HG02642 (cell line): ENCODE data around the gene OSGEP.

Experiments
- ATAC-seq: cut with Tn5 transposase; IDR thresholded peaks from one replicate; pipeline ENCODE4 v1.9.1; 2021; ENCODE audit warnings: mild to moderate bottlenecking; ENCODE audit not compliant: unreplicated experiment, poor library complexity

The OSGEP gene

DNA sequence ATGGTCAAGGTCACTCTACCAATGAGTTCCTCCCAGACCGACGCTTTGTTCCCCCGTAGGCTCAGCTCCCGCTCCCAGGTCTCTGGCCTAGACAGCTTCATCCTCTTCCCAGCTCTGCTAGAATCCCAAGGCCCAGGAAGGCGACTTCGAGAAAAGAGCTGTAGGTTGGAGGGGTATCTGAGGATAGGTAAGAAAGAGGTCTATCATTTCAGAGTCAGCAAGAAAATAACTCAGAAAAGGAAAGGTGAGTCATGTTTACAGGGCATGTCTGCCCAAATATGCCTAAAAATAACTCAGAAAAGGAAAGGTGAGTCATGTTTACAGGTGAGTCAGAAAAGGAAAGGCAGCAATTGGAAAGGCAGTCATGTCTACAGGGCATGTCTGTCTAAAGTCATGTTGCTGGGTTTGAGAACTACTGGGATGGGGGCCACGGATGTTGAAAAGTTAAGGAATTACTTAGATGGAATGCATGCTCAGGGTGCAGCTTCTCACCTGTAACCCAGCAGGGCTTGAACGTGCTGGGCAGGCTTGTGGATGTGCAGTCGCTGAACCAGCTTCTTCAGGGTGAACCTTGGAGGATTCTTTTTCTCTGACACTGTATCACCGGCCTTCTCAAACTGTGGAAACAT lies 53.5 kb downstream of the OSGEP start:
- ATAC-seq, result no peak

DNA sequence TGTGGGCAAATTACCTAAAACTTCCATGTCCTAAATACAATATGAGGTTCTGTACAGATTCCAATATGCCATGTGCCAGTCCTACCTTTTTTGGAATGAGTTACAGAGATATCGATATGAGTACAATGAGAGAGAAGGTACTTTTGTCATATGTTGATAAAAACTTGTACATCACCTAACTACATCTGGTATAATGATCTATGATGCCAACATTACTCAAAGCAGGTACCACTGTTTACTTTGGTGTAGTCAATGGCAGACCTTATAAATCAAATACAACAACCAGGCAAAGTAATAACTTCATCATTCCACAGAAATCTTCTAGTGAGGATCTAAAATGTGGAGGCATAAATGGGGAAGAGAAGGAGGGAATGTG lies 54.0 kb downstream of the OSGEP start:
- ATAC-seq, result no peak

DNA sequence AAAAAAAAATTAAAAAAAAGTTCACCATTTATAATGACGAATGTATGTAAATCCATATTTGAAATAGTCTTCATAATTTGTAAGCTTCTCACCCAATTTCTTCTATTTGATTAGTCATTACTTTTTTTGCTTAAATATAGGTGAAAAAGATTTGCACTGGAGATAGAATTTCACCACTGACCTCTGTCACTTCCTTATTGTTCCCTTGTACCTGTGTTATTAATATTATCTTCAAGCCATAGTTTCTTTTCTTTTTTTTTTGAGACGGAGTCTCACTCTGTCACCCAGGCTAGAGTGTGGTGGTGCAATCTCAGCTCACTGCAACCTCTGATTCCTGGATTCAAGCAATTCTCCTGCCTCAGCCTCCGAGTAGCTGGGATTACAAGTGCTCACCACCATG lies 57.1 kb downstream of the OSGEP start:
- ATAC-seq, result no peak
